Endothelial cell (in vitro differentiated cells): ENCODE data around the gene PHYHD1. TPM values are rescaled to one million over a fixed set of nuclear protein-coding genes. Genes with fewer than 3 reads are reported as not detected.

Experiments
- DNase-seq: peaks from one replicate; pipeline ENCODE4 v3.0.0; 2021; ENCODE audit warnings: low spot score
- H3K27ac Mint-ChIP-seq: one replicate; pipeline ENCODE4 v1.8.0; 2021; ENCODE audit warnings: mixed read lengths, inconsistent platforms; ENCODE audit not compliant: unreplicated experiment
- H3K27me3 Mint-ChIP-seq: one replicate; pipeline ENCODE4 v1.8.0; 2021; ENCODE audit warnings: mild to moderate bottlenecking, moderate library complexity, mixed read lengths, inconsistent platforms; ENCODE audit not compliant: unreplicated experiment
- H3K36me3 Mint-ChIP-seq: one replicate; pipeline ENCODE4 v1.8.0; 2021; ENCODE audit warnings: mild to moderate bottlenecking, low read depth, mixed read lengths, inconsistent platforms; ENCODE audit not compliant: unreplicated experiment
- H3K4me1 Mint-ChIP-seq: one replicate; pipeline ENCODE4 v1.8.0; 2021; ENCODE audit warnings: mild to moderate bottlenecking, mixed read lengths, inconsistent platforms; ENCODE audit not compliant: unreplicated experiment
- H3K4me3 Mint-ChIP-seq: one replicate; pipeline ENCODE4 v1.8.0; 2021; ENCODE audit warnings: mild to moderate bottlenecking, mixed read lengths, inconsistent platforms; ENCODE audit not compliant: unreplicated experiment
- H3K9me3 Mint-ChIP-seq: one replicate; pipeline ENCODE4 v1.8.0; 2021; ENCODE audit warnings: mixed read lengths, inconsistent platforms; ENCODE audit not compliant: unreplicated experiment
- total RNA-seq: library from RNA; stranded (reverse); fragmentation: NEBNext Ultra II Directional; extraction: Animal tissue kit (Norgen Biotek cat#: 25700); gene quantifications from one replicate; pipeline ENCODE4 v1.2.1, GENCODE V29; 2021; ENCODE audit not compliant: unreplicated experiment
- TF ChIP-seq, protein P1 (sequence below): fragments of 200-600 bp; sonication (generic); IDR thresholded peaks from one replicate; pipeline ENCODE4 v1.5.0; 2021; ENCODE audit warnings: antibody characterized with exemption; ENCODE audit not compliant: unreplicated experiment

PHYHD1 gene
- total RNA-seq, 1 donor from 2014 or later, result 10.3 TPM

DNA sequence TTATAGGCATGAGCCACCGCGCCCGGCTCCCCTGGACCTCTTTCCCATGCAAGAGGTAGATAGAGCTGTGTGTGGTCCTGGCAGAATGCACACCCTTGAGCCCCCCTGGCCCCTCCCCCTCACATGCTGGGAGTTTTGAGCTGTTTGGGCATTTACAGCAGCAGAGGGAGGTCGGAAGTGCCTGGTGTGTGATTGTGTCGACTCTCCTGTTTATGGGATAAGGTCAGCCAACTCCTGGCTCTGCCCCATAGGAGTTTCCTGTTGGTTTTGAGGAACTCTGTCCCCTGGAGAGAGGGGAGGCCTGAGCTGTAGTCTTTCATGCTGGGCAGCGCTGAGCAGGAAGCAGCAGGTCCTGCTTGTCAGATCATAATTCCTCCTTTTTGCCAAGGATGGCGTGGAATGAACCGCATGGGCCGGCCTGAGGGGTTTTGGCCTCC lies 32.9 kb upstream of the PHYHD1 start:
- peaks cover 12% of the 10 kb centered on the region for H3K36me3 Mint-ChIP-seq
- peak; percentile 25 for DNase-seq
- H3K9me3 Mint-ChIP-seq, result no peaks in the 10 kb centered on the region
- peak overlapping the region; percentile 62 for H3K4me3 Mint-ChIP-seq
- H3K4me1 Mint-ChIP-seq, result peaks cover 36% of the 10 kb centered on the region
- peak overlapping the region; percentile 81 for H3K27ac Mint-ChIP-seq
- H3K27me3 Mint-ChIP-seq, result peaks cover 8% of the 10 kb centered on the region
- TF ChIP-seq, protein P1, sequence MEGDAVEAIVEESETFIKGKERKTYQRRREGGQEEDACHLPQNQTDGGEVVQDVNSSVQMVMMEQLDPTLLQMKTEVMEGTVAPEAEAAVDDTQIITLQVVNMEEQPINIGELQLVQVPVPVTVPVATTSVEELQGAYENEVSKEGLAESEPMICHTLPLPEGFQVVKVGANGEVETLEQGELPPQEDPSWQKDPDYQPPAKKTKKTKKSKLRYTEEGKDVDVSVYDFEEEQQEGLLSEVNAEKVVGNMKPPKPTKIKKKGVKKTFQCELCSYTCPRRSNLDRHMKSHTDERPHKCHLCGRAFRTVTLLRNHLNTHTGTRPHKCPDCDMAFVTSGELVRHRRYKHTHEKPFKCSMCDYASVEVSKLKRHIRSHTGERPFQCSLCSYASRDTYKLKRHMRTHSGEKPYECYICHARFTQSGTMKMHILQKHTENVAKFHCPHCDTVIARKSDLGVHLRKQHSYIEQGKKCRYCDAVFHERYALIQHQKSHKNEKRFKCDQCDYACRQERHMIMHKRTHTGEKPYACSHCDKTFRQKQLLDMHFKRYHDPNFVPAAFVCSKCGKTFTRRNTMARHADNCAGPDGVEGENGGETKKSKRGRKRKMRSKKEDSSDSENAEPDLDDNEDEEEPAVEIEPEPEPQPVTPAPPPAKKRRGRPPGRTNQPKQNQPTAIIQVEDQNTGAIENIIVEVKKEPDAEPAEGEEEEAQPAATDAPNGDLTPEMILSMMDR, result no peak

DNA sequence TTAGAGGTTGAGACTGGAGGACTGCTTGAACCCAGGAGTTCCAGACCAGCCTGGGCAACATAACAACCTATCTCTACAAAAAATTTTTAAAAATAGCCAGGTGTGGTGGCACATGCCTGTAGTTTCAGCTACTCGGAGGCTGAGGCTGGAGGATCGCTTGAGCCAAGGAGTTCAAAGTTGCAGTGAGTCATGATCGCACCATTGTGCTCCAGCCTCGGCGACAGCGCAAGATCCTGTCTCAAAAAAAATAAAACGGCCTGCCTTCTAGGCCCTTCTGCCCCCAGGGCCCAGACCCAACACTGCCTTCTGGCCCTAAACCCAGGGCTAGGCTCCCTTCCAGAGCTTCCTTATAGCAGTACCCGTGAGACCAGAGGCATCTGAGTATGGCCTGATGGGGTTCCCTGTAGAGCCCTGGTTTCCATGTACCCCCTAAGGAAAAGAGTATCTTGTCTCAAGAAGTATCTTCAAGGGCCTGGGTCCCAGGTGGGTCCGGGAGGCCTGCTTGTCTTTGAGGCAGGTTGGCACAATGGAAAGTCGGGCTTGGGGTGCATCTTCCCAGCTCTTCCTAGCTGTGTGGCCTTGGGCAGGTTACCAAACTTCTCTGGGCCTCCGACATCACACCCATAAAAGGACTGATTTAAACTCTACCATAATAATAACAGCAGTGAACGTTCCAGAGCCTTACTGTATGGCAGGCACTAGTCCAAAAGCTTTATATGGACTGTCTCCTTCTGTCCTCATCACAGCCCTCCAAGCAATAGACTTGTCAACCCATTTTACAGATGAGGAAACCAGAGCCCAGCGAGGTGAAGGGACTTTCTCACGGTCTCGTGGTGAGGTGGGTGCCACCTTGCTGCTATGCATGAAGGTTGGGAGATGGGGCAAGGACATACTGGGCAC lies 29.2 kb upstream of the PHYHD1 start:
- TF ChIP-seq, protein P1, result no peak
- Mint-ChIP-seq H3K9me3 (no peaks in the 10 kb centered on the region), H3K4me1 (peaks cover 13% of the 10 kb centered on the region), H3K4me3 (no peak overlapping the region), H3K27ac (no peak overlapping the region), H3K27me3 (peaks cover 5% of the 10 kb centered on the region), H3K36me3 (peaks cover 8% of the 10 kb centered on the region)
- DNase-seq, result no peak

DNA sequence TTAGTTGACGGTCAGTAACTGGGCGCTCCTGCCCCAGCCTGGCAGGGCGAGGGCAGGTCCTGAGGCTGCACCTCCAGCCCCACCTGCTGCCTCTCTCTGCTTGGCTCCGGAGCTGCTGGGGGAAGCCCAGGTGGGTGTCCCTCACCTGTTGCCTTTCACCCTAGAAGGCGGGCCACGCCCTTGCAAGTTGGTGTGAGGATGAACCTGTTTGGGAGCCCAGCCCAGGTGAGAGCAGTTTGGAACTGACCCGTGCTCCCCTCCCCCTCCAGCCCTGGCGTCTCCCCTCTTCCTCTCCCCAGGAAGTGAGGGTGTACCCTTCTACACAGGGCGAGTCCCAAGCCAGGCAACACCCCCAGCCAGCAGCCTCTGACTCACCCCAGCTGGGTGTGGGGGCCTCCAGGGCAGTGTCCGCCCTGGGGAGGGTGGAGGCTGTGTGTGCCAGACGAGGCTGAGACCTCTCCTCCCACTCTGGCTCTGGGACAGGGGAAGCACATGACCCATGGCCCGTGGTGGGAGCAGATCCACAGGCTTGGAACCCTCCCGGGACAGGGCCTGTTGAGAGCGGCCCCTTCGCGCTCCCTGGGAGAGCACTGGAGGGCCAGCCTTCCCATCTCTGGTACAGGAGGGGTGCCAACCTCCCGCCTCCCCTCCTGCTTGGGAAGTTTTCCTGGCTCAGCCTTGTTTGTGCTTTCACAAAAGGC lies 28.4 kb upstream of the PHYHD1 start:
- TF ChIP-seq, protein P1, result no peak
- Mint-ChIP-seq H3K27me3 (peaks cover 5% of the 10 kb centered on the region), H3K9me3 (no peaks in the 10 kb centered on the region), H3K36me3 (peaks cover 9% of the 10 kb centered on the region), H3K4me1 (peaks cover 12% of the 10 kb centered on the region), H3K27ac (no peak overlapping the region), H3K4me3 (no peak overlapping the region)
- no peak for DNase-seq

DNA sequence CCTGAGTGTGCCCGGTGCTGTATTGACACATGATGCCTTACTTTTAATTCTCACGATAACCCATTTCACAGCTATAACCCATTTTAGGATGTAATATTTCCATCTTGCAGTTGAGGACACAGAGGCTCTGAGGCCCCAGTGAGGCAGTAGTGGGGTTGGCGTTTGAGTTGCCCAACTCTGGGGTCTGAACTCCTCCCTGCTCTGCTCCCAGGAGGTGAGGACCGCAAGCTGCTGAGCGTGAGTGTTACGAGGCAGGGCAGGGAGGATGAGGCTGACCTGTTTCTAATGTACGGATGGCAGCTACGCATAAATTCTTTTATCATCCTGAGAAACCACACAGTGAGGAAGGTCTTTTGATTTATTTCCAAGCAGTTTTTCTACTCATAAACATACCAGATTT lies 27.4 kb upstream of the PHYHD1 start:
- Mint-ChIP-seq H3K4me3 (no peak overlapping the region), H3K27ac (no peak overlapping the region), H3K27me3 (peaks cover 7% of the 10 kb centered on the region), H3K36me3 (peaks cover 8% of the 10 kb centered on the region), H3K4me1 (peaks cover 5% of the 10 kb centered on the region), H3K9me3 (no peaks in the 10 kb centered on the region)
- no peak for DNase-seq
- TF ChIP-seq, protein P1, result no peak
